Measurements from ENCODE around the gene NOMO2.
"Not testable (repeated sequence)": the region's sequence is repeated elsewhere in the genome, so short reads cannot be mapped to it uniquely, and the experiment has no call there.

GRCh38 chr16:18603572-18604246 lies 41.8 kb upstream of the NOMO2 start:
- TF ChIP-seq CTCF (IDR thresholded peaks at IDR 0.05); ZFX (IDR thresholded peaks at IDR 0.05; ENCODE audit: borderline replicate concordance): not testable (repeated sequence)

Measured in 22Rv1 (cell line).